GM19193 (cell line): ENCODE data around the gene RSPO4.

Source experiments
- POLR2A ChIP-seq: IDR thresholded peaks from 4 replicates; pipeline ENCODE4 v1.6.1; 2011; ENCODE audit not compliant: insufficient read depth, insufficient read length; ENCODE audit errors: extremely low read depth

RSPO4 gene

DNA sequence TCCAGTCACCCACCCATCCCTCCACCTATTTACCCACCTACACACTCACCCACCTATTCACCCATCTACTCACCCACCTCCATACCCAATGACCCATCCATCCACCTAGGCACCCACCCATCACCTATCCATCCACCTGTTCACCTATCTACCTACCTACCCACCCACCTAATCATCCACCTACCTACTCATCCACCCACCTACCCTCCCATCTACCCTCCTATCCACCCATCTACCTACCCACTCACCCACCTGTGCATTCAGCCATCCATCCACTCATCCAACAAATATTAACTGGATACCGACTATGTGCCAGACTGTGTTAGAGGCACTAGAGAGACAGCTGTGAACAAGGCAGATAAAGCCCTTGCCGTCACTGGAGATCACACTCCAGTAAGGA lies 40.3 kb downstream of the RSPO4 start:
- TF ChIP-seq POLR2A = no peak

DNA sequence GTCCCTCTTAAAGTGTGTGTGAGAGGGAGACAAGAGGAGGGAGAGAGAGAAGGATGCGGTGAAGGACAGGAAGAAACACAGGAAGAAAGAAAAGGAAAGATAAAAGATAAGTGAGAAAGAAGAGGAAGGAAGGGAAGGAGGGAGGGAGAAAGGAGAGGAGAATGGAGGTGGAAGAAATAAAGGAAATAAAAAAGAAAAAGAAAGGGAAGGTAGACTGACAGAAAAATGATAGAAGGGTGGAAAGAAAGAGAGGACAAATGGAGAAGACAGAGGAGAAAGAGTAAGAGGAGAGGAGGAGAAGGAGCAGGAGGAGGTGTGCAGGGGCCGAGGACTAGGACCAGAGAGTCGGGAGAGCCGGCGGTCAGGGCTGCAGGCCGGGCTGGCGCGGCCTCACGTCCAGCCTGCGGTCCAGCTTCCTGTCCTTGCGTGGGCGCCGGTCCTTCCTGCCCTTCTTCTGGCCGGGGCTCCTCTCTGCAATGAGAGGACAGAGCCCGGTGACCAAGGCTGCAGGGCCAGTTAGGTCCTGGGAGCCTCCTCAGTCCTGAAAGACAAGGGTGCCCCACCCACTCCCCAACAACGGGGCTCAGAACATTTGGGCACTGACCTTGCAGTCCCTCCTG lies 42.0 kb downstream of the RSPO4 start:
- TF ChIP-seq POLR2A = no peak

- TF ChIP-seq POLR2A = no peak
Measured at GRCh38 chr20:958936-959815, 42.9 kb downstream of the RSPO4 start.

DNA sequence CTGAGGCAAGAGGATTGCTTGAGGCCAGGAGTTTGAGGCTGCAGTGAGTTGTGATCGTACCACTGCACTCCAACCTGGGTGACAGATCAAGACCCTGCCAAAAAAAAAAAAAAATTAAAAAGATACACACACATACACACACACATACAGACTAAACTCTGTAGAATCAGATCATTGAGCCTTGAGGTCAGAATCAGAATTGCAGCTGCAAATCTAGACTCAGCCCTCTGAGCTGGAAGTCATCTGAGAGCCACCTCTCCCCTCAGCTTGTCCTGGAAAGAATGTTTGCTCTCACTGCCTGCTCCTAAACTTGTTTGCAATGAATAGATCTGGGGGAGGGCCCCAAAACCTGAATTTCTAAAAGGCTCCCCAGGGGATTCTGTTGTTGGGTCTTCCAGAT lies 44.6 kb downstream of the RSPO4 start:
- TF ChIP-seq POLR2A = no peak

- TF ChIP-seq POLR2A = no peak
Measured at GRCh38 chr20:956330-956951, 45.7 kb downstream of the RSPO4 start.

- no peak for TF ChIP-seq POLR2A
Measured at GRCh38 chr20:955656-956055, 46.5 kb downstream of the RSPO4 start.

DNA sequence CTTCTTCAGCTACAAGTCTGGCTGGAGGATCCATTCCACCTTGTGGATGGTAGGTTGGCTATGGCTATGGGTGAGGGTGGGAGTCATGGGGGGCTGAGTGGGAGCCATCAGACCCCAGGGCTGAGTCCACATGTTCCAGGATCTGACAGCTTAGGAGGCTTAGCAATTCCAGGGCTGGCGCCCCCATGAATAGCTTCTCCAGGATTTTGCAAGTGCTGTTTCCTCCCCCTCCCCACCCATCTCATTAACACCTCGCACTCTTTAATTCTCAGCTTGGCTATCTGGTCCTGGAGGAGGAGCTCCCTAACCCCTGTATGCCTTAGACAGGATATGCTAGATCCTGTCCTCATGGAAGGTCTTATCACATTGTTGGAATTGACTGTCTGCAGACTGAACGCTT lies 47.0 kb downstream of the RSPO4 start:
- no peak for TF ChIP-seq POLR2A

DNA sequence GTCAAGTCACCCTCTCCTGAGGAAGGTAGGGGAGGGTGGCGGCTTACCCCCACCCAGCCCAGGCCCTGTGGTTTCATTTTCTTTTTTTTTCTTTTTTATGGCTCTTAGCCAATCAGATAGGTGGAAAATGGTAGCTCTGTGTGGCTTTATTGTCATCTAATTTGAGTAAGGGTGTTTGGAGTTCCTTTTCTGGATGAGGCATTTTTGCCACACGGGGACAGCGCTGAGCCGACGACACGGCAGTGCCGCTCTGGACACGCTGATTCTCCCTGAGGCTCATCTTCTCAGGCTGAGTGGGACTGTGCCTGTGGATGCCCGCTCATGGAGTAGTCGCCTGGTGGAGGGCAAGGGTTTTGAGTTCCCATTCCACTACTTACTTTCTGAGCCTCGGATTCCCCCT lies 48.4 kb downstream of the RSPO4 start:
- TF ChIP-seq POLR2A = no peak

GRCh38 chr20:952196-952795 lies 49.8 kb downstream of the RSPO4 start:
- no peak for TF ChIP-seq POLR2A

DNA sequence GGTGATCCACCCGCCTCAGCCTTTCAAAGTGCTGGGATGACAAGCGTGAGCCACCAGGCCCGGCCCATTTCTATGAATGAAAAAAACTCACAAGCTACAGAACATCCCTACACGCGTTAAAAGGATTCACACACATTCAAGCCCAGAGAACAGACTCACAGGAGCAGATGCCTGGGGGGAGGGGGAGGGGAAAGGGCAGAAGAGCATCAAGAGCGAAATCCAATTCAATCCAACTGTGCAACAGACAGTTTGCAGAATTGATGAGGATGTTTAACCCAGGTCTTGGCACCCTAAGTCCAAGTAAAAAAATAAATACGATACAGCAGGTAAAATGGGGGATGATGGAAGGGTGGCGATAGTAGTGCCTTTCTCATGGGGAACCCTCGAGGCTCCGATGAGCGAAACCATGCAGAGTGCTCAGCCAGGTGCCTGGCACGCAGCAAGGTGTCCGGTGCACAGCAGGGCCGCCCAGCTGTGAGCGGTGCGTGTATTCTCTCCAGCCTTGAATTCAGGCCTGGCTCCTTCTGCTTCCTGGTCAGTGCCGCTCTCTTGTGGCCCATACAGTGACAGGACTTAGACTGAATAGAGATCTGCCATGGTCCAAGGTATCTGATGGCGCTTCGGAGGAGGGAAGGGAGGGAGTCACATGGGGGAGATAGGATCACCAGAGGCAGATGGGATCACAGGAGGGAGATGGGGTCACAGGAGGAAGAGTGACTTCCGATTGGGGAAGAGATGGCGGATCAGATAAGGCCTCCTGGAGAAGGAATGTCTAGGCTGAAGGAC lies 50.5 kb downstream of the RSPO4 start:
- TF ChIP-seq POLR2A = no peak

DNA sequence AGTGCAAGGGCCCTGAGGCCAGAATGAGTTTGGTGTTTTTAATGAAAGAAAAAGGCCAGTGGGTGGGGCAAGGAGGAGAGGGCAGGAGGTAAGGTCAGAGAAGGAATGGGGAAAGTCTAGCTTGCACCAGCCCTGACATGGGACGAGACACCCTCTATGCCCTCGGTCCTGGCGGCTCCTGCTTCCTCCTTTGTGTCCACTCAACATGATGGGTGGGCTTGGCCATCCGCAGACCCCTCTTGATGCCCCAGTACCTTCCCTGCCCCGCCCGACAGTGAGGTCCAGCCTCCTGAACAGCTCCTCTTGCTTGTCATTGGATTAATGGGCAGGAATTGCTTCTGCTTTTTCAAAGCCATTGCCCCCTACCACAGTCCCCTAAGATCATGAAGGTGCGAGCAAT lies 52.4 kb downstream of the RSPO4 start:
- no peak for TF ChIP-seq POLR2A

DNA sequence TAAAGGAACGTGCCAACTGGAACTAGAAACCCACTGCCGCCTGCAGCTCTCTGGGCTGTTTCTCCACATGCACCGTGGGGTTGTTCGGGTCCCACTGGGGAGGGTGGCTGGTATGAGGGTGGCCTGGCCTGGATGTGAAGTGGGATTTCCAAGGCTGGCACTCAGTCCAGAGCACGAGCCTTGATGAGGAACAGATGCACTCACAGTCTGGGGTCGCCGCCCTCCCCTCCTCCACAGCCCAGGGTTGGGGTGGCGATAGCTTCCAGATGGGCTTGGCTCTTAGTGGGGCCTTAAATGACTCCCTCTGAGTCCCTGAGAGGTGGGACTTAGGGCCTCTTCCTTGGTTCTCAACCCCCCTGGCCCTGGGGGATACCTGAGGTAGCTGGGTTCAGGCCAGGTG lies 55.3 kb downstream of the RSPO4 start:
- TF ChIP-seq POLR2A = no peak

- TF ChIP-seq POLR2A = no peak
Measured at GRCh38 chr20:945841-946240, 56.3 kb downstream of the RSPO4 start.

GRCh38 chr20:944774-945410 lies 57.2 kb downstream of the RSPO4 start:
- TF ChIP-seq POLR2A = no peak
